ENCODE results near the gene UBE3D. TPM values are rescaled to one million over a fixed set of nuclear protein-coding genes. Genes with fewer than 3 reads are reported as not detected.

UBE3D gene
- total RNA-seq, 1 donor from 2014 or later: 12.0 TPM

GRCh38 chr6:83068616-83069015 is 3.0 kb upstream of the UBE3D start:
- no peaks in the 10 kb centered on the region for H3K36me3 Mint-ChIP-seq
- no peaks in the 10 kb centered on the region for H3K27me3 Mint-ChIP-seq (ENCODE audit: low read depth)
- H3K27ac Mint-ChIP-seq: peak overlapping the region; percentile 90
- no peaks in the 10 kb centered on the region for H3K9me3 Mint-ChIP-seq
- peaks cover 28% of the 10 kb centered on the region for H3K4me1 Mint-ChIP-seq
- no peak for TF ChIP-seq CTCF (IDR thresholded peaks at IDR 0.05; ENCODE audit: unreplicated experiment)
- H3K4me3 Mint-ChIP-seq: peak overlapping the region; percentile 85
- no peak for DNase-seq (ENCODE audit: low spot score in 2 of 2, unreplicated experiment in 2 of 2)

- TF ChIP-seq CTCF (IDR thresholded peaks at IDR 0.05; ENCODE audit: unreplicated experiment): peak; percentile 87
- Mint-ChIP-seq H3K27ac (peak within 1 kb of the TSS; percentile 90), H3K4me3 (peak within 1 kb of the TSS; percentile 85), H3K36me3 (no peaks in the 10 kb centered on the region), H3K9me3 (no peaks in the 10 kb centered on the region), H3K4me1 (peaks cover 28% of the 10 kb centered on the region), H3K27me3 (ENCODE audit: low read depth) (no peaks in the 10 kb centered on the region)
- DNase-seq (ENCODE audit: low spot score in 2 of 2, unreplicated experiment in 2 of 2): peak; percentile 89 to 96
Measured at GRCh38 chr6:83067448-83068439, 2.1 kb upstream of the UBE3D start, which contains the start of gene DOP1A. Gene DOP1A (plus strand): TSS chr6:83067671. CDS start chr6:83096978, 29,307 bp downstream.

GRCh38 chr6:83062225-83062624 is 3.4 kb downstream of the UBE3D start:
- Mint-ChIP-seq H3K9me3 (no peaks in the 10 kb centered on the region), H3K27me3 (ENCODE audit: low read depth) (no peaks in the 10 kb centered on the region), H3K4me3 (no peak overlapping the region), H3K4me1 (peaks cover 10% of the 10 kb centered on the region), H3K27ac (no peak overlapping the region), H3K36me3 (no peaks in the 10 kb centered on the region)
- no peak for TF ChIP-seq CTCF (IDR thresholded peaks at IDR 0.05; ENCODE audit: unreplicated experiment)
- no peak for DNase-seq (ENCODE audit: low spot score in 2 of 2, unreplicated experiment in 2 of 2)

DNA sequence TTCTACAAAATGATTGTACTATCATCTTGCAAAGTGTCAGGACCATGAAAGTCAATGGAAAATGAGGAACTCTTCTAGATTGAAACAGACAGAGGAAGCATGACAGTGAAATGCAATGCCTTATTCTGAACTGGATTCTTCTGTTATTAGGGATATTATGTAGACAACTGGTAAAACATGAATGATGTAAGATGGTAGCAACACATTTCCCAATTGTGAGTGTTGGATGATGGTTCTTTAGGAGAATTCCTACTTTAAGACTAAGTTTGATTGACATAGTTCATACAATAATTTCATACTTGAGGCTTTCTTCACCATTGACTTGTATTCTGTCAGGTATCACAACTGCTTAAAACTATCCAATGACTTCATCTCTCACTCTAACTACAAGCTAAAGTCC is 4.5 kb downstream of the UBE3D start:
- peaks cover 10% of the 10 kb centered on the region for H3K4me1 Mint-ChIP-seq
- no peak for DNase-seq (ENCODE audit: low spot score in 2 of 2, unreplicated experiment in 2 of 2)
- no peak overlapping the region for H3K4me3 Mint-ChIP-seq
- no peaks in the 10 kb centered on the region for H3K9me3 Mint-ChIP-seq
- no peak overlapping the region for H3K27ac Mint-ChIP-seq
- H3K27me3 Mint-ChIP-seq (ENCODE audit: low read depth): no peaks in the 10 kb centered on the region
- no peaks in the 10 kb centered on the region for H3K36me3 Mint-ChIP-seq
- no peak for TF ChIP-seq CTCF (IDR thresholded peaks at IDR 0.05; ENCODE audit: unreplicated experiment)

- Mint-ChIP-seq H3K9me3 (no peaks in the 10 kb centered on the region), H3K36me3 (no peaks in the 10 kb centered on the region), H3K4me3 (no peak overlapping the region), H3K4me1 (no peaks in the 10 kb centered on the region), H3K27ac (no peak overlapping the region), H3K27me3 (ENCODE audit: low read depth) (no peaks in the 10 kb centered on the region)
- TF ChIP-seq CTCF (IDR thresholded peaks at IDR 0.05; ENCODE audit: unreplicated experiment): peak; percentile 67
- peak in 1 of 2 experiments; percentile 51 for DNase-seq (ENCODE audit: low spot score in 2 of 2, unreplicated experiment in 2 of 2)
Measured at GRCh38 chr6:83057705-83058321, 7.8 kb downstream of the UBE3D start.

All from mesothelial cell of epicardium (in vitro differentiated cells).